ENCODE results near the gene TPPP. TPM values are rescaled to one million over a fixed set of nuclear protein-coding genes. Genes with fewer than 3 reads are reported as not detected.

Gene TPPP
- total RNA-seq, 1 experiment from 2014 or later = 1.8 TPM

GRCh38 chr5:640461-641330 lies 52.5 kb downstream of the TPPP start (continued):
- TF ChIP-seq AFF4 (CRISPR knock-in tag; IDR thresholded peaks at IDR 0.05; ENCODE audit: borderline replicate concordance) (no peak), ATF1 (CRISPR knock-in tag; IDR thresholded peaks at IDR 0.05) (no peak), MXD4 (CRISPR knock-in tag; IDR thresholded peaks at IDR 0.05; ENCODE audit: borderline replicate concordance) (no peak), JAZF1 (CRISPR knock-in tag; IDR thresholded peaks at IDR 0.05) (no peak), ZNF263 (CRISPR knock-in tag; IDR thresholded peaks at IDR 0.05; ENCODE audit: low read depth) (no peak), FOXJ3 (CRISPR knock-in tag; IDR thresholded peaks at IDR 0.05; ENCODE audit: borderline replicate concordance) (no peak), PREB (CRISPR knock-in tag; IDR thresholded peaks at IDR 0.05; ENCODE audit: borderline replicate concordance) (no peak), SP1 (CRISPR knock-in tag; conservative IDR thresholded peaks at IDR 0.05) (no peak), ZNF317 (CRISPR knock-in tag; IDR thresholded peaks at IDR 0.05; ENCODE audit: borderline replicate concordance, low read depth) (no peak), IRF2 (CRISPR knock-in tag; IDR thresholded peaks at IDR 0.05; ENCODE audit: borderline replicate concordance, low read depth) (no peak), SMAD3 (CRISPR knock-in tag; IDR thresholded peaks at IDR 0.05; ENCODE audit: borderline replicate concordance) (no peak)
- TF ChIP-seq, protein P1, sequence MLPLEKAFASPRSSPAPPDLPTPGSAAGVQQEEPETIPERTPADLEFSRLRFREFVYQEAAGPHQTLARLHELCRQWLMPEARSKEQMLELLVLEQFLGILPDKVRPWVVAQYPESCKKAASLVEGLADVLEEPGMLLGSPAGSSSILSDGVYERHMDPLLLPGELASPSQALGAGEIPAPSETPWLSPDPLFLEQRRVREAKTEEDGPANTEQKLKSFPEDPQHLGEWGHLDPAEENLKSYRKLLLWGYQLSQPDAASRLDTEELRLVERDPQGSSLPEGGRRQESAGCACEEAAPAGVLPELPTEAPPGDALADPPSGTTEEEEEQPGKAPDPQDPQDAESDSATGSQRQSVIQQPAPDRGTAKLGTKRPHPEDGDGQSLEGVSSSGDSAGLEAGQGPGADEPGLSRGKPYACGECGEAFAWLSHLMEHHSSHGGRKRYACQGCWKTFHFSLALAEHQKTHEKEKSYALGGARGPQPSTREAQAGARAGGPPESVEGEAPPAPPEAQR (CRISPR knock-in tag; IDR thresholded peaks at IDR 0.05) = no peak
- TF ChIP-seq, protein P2, sequence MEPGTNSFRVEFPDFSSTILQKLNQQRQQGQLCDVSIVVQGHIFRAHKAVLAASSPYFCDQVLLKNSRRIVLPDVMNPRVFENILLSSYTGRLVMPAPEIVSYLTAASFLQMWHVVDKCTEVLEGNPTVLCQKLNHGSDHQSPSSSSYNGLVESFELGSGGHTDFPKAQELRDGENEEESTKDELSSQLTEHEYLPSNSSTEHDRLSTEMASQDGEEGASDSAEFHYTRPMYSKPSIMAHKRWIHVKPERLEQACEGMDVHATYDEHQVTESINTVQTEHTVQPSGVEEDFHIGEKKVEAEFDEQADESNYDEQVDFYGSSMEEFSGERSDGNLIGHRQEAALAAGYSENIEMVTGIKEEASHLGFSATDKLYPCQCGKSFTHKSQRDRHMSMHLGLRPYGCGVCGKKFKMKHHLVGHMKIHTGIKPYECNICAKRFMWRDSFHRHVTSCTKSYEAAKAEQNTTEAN (CRISPR knock-in tag; IDR thresholded peaks at IDR 0.05) = no peak
- TF ChIP-seq, protein P3, sequence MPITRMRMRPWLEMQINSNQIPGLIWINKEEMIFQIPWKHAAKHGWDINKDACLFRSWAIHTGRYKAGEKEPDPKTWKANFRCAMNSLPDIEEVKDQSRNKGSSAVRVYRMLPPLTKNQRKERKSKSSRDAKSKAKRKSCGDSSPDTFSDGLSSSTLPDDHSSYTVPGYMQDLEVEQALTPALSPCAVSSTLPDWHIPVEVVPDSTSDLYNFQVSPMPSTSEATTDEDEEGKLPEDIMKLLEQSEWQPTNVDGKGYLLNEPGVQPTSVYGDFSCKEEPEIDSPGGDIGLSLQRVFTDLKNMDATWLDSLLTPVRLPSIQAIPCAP (CRISPR knock-in tag; IDR thresholded peaks at IDR 0.05) = no peak

DNA sequence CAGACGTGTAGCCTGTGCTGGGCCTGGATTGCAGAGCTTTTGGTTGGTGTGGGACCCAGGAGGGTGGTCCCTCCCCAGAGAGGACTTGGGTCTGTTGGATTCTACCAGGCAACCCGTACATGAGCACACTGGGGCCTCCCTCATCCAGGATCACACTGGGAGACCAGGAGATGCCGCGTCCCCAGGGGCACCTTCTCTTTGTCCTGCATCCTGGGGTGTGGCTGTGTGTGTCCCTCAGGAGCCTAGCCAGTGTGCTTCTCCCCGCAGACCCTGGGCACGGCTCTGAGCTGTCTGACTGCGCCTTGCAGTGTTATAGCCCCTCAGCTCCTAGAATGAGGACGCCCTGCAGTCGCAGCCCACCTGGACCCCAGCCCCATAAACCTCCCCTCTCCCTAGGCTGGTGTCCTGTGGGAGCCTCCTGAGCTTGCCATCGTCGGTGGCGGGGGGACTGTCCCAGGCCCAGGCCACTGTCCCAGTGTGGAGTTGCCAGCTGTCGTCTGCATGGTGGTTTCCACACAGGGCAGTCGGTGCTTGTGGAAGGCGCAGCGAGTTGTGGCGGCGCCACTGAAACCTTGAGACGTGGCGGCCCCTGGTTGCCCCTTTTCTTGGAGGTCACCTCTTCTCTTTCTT lies 53.5 kb downstream of the TPPP start:
- ChIA-PET POLR2A (no interaction called here), CTCF (no interaction called here)
- Mint-ChIP-seq H3K27ac (no peak overlapping the region), H3K4me1 (no peaks in the 10 kb centered on the region), H3K4me3 (no peak overlapping the region), H3K27me3 (ENCODE audit: low read depth) (no peaks in the 10 kb centered on the region), H3K9me3 (no peaks in the 10 kb centered on the region), H3K36me3 (peaks cover 53% of the 10 kb centered on the region)
- DNase-seq (ENCODE audit: low spot score) (no peak), ATAC-seq (no peak)
- TF ChIP-seq FOXJ3 (CRISPR knock-in tag; IDR thresholded peaks at IDR 0.05; ENCODE audit: borderline replicate concordance) (no peak), NFYB (CRISPR knock-in tag; conservative IDR thresholded peaks at IDR 0.05; ENCODE audit: low read depth) (no peak), NR3C1 (CRISPR knock-in tag; conservative IDR thresholded peaks at IDR 0.05; ENCODE audit: low read depth) (no peak), CBFB (CRISPR knock-in tag; IDR thresholded peaks at IDR 0.05; ENCODE audit: low read depth) (no peak), SMAD3 (CRISPR knock-in tag; IDR thresholded peaks at IDR 0.05; ENCODE audit: borderline replicate concordance) (no peak), JAZF1 (CRISPR knock-in tag; IDR thresholded peaks at IDR 0.05) (no peak), ZNF671 (CRISPR knock-in tag; IDR thresholded peaks at IDR 0.05) (no peak), CREB1 (CRISPR knock-in tag; IDR thresholded peaks at IDR 0.05) (no peak), GABPB1 (CRISPR knock-in tag; IDR thresholded peaks at IDR 0.05) (no peak)
- TF ChIP-seq, protein P4, sequence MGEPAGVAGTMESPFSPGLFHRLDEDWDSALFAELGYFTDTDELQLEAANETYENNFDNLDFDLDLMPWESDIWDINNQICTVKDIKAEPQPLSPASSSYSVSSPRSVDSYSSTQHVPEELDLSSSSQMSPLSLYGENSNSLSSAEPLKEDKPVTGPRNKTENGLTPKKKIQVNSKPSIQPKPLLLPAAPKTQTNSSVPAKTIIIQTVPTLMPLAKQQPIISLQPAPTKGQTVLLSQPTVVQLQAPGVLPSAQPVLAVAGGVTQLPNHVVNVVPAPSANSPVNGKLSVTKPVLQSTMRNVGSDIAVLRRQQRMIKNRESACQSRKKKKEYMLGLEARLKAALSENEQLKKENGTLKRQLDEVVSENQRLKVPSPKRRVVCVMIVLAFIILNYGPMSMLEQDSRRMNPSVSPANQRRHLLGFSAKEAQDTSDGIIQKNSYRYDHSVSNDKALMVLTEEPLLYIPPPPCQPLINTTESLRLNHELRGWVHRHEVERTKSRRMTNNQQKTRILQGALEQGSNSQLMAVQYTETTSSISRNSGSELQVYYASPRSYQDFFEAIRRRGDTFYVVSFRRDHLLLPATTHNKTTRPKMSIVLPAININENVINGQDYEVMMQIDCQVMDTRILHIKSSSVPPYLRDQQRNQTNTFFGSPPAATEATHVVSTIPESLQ (CRISPR knock-in tag; IDR thresholded peaks at IDR 0.05) = no peak
- TF ChIP-seq, protein P5, sequence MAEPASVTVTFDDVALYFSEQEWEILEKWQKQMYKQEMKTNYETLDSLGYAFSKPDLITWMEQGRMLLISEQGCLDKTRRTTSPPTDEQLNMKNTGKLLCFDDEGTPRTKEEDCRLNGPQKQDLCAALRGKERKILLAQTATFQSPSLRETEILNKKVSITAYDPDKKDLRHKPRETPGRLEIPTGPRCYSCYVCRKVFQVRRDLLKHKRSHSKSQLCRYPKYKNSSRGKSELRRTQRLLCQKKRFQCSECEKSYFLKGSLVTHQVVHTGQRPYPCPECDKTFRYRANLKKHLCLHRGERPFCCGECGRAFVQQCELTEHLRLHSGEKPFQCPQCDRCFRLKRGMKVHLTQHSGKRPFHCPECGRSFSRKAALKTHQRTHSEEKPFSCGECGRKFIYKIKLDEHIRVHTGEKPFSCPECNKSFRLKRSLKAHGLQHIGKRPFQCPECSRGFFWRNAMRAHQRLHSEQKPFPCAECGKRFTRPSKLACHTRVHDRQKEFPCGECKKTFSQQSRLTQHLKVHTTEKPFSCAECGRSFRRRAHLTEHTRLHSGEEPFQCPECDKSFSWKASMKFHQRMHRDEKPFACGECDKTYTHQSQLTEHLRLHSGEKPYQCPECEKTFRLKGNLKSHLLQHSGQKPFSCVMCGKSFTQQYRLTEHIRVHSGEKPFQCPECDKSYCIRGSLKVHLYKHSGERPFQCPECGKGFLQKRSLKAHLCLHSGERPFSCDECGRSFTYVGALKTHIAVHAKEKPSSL (CRISPR knock-in tag; conservative IDR thresholded peaks at IDR 0.05) = no peak
